GM18868 (cell line): ENCODE data around the gene CBLB.

ENCODE experiments used
- ATAC-seq: cut with Tn5 transposase; IDR thresholded peaks from one replicate; pipeline ENCODE4 v1.9.1; 2021; ENCODE audit warnings: mild to moderate bottlenecking, moderate library complexity; ENCODE audit not compliant: unreplicated experiment

Gene CBLB

GRCh38 chr3:105647047-105647446, 221.8 kb downstream of the CBLB start:
- no peak for ATAC-seq

GRCh38 chr3:105639131-105639530, 229.7 kb downstream of the CBLB start:
- no peak for ATAC-seq

- ATAC-seq = no peak
Observed at GRCh38 chr3:105634708-105635107, 234.1 kb downstream of the CBLB start.

- ATAC-seq = no peak
Observed at GRCh38 chr3:105629718-105630117, 239.1 kb downstream of the CBLB start.

- ATAC-seq = no peak
Observed at GRCh38 chr3:105626739-105627138, 242.1 kb downstream of the CBLB start.

- no peak for ATAC-seq
Observed at GRCh38 chr3:105622169-105622568, 246.6 kb downstream of the CBLB start.

GRCh38 chr3:105620236-105620635, 248.6 kb downstream of the CBLB start:
- no peak for ATAC-seq

GRCh38 chr3:105619651-105620050, 249.2 kb downstream of the CBLB start:
- ATAC-seq = no peak

GRCh38 chr3:105618556-105618955, 250.3 kb downstream of the CBLB start:
- no peak for ATAC-seq

- ATAC-seq = no peak
Observed at GRCh38 chr3:105616374-105617121, 252.3 kb downstream of the CBLB start.

GRCh38 chr3:105615814-105616213, 253.0 kb downstream of the CBLB start:
- ATAC-seq = no peak

- ATAC-seq = no peak
Observed at GRCh38 chr3:105614288-105615030, 254.4 kb downstream of the CBLB start.

GRCh38 chr3:105613120-105613519, 255.7 kb downstream of the CBLB start:
- no peak for ATAC-seq

- no peak for ATAC-seq
Observed at GRCh38 chr3:105611304-105612192, 257.3 kb downstream of the CBLB start.

- no peak for ATAC-seq
Observed at GRCh38 chr3:105610473-105610872, 258.3 kb downstream of the CBLB start.

- no peak for ATAC-seq
Observed at GRCh38 chr3:105608623-105609022, 260.2 kb downstream of the CBLB start.

- ATAC-seq = no peak
Observed at GRCh38 chr3:105606016-105606415, 262.8 kb downstream of the CBLB start.
